SJSA1 (cell line): ENCODE measurements around the gene PDCD2L. TPM values are rescaled to one million over a fixed set of nuclear protein-coding genes. Genes with fewer than 3 reads are reported as not detected.

Experiments
- DNase-seq, 2 experiments: peaks; one replicate each; pipeline ENCODE4 v3.0.0-alpha.2; 2015 to 2020; ENCODE audit warnings: low spot score in 2 of 2, low read depth in 1 of 2
- H3K27ac ChIP-seq: fragments of 250-450 bp; sonication (Bioruptor Pico); 2 replicates; pipeline ENCODE4 v1.5.1; 2020; ENCODE audit warnings: mild to moderate bottlenecking, moderate library complexity
- H3K27me3 ChIP-seq: fragments of 250-450 bp; sonication (Bioruptor Pico); replicated peaks from 2 replicates; pipeline ENCODE4 v1.5.1; 2020; ENCODE audit warnings: mild to moderate bottlenecking, moderate library complexity
- H3K36me3 ChIP-seq: fragments of 250-450 bp; sonication (Bioruptor Pico); 2 replicates; pipeline ENCODE4 v1.5.1; 2020; ENCODE audit warnings: mild to moderate bottlenecking
- H3K4me1 ChIP-seq: fragments of 250-450 bp; sonication (Bioruptor Pico); replicated peaks from 2 replicates; pipeline ENCODE4 v1.6.1; 2021; ENCODE audit warnings: mild to moderate bottlenecking
- H3K4me3 ChIP-seq: fragments of 250-450 bp; sonication (Bioruptor Pico); 2 replicates; pipeline ENCODE4 v1.5.1; 2020; ENCODE audit warnings: mild to moderate bottlenecking
- H3K9me3 ChIP-seq: fragments of 250-450 bp; sonication (Bioruptor Pico); replicated peaks from 2 replicates; pipeline ENCODE4 v1.5.1; 2020; ENCODE audit warnings: mild to moderate bottlenecking
- total RNA-seq: library from RNA; depleted of rRNA; stranded (reverse); fragments of >200 nt; shearing (Covaris generic); gene quantifications from 2 replicates; pipeline ENCODE4 v1.2.3, GENCODE V29; 2014

Gene PDCD2L
- total RNA-seq, 1 experiment from 2014 or later: 19.9 TPM

DNA sequence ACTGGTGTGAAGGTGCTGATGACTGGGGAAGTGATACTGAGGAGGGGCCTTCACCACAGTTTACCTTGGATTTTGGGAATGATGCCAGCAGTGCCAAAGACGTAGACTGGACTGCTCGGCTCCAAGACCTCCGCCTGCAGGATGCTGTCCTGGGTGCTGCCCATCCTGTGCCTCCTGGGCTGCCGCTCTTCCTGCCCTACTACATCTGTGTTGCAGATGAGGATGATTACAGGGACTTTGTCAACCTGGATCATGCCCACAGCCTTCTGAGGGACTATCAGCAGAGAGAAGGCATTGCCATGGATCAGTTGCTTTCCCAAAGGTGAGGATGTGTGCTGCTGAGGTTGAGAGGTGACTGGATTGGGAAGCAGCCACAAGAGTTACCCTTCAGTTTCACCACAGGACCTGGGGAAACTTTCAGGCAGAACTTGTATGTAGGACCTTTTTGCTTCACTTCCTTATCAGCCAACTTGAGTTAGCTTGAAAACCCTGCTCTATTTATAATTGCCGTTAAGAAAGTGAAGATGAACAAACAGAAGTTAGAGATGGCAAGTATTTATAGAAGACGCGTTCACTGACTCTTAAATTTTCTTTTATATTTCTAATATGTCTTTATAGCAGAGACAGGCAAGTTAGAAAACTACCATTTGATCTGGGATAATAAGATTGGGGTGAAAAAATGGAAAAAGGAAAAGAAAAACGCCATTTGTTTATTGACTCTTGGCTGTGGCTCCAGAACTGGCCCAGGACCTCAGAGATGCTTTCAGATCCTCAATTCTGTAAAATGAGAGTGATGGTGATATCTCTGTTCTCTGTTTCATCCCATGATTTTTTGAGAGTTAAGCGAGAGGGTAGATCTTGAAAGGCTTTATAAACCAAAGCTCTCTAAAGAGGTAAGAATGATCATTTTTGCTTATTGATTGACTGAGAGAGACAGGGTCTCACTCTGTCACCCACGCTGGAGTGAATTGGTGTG lies 5.3 kb downstream of the PDCD2L start:
- H3K9me3 ChIP-seq: no peaks in the 10 kb centered on the region
- H3K4me1 ChIP-seq: no peaks in the 10 kb centered on the region; the same call in 1 of the 2 replicates
- no peaks in the 10 kb centered on the region for H3K27me3 ChIP-seq
- H3K4me3 ChIP-seq: no peak overlapping the region
- peaks cover 20% of the 10 kb centered on the region for H3K36me3 ChIP-seq
- H3K27ac ChIP-seq: no peak overlapping the region
- no peak for DNase-seq

DNA sequence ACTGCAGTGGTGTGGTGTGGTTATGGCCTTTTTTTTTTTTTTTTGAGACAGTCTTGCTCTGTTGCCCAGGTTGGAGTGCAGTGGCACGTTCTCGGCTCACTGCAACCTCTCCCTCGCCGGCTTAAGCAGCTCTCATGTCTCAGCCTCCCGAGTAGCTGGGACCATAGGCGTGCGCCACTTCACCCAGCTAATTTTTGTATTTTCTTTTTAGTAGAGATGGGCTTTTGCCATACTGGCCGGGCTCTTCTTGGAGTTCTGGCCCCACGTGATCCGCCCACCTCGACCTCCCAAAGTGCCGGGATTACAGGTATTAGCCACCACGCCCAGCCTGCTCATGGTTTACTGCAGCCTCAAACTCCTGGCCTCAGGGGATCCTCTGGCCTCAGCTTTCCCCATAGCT lies 7.0 kb downstream of the PDCD2L start:
- no peak overlapping the region for H3K4me3 ChIP-seq
- H3K9me3 ChIP-seq: no peaks in the 10 kb centered on the region
- H3K36me3 ChIP-seq: peaks cover 30% of the 10 kb centered on the region
- no peak for DNase-seq
- no peaks in the 10 kb centered on the region for H3K27me3 ChIP-seq
- H3K27ac ChIP-seq: no peak overlapping the region
- no peaks in the 10 kb centered on the region for H3K4me1 ChIP-seq

GRCh38 chr19:34416021-34416545 lies 11.9 kb downstream of the PDCD2L start:
- no peak overlapping the region for H3K27ac ChIP-seq
- H3K27me3 ChIP-seq: no peaks in the 10 kb centered on the region
- no peaks in the 10 kb centered on the region for H3K4me1 ChIP-seq
- H3K4me3 ChIP-seq: no peak overlapping the region
- no peaks in the 10 kb centered on the region for H3K9me3 ChIP-seq
- H3K36me3 ChIP-seq: peaks cover 20% of the 10 kb centered on the region
- no peak for DNase-seq

GRCh38 chr19:34418300-34418699 lies 14.1 kb downstream of the PDCD2L start:
- peaks cover 16% of the 10 kb centered on the region for H3K36me3 ChIP-seq
- H3K4me1 ChIP-seq: no peaks in the 10 kb centered on the region
- no peak overlapping the region for H3K27ac ChIP-seq
- no peak for DNase-seq
- H3K4me3 ChIP-seq: no peak overlapping the region
- no peaks in the 10 kb centered on the region for H3K27me3 ChIP-seq
- no peaks in the 10 kb centered on the region for H3K9me3 ChIP-seq

- DNase-seq: no peak
- Histone ChIP-seq H3K9me3 (no peaks in the 10 kb centered on the region), H3K27ac (no peak overlapping the region), H3K36me3 (peaks cover 14% of the 10 kb centered on the region), H3K4me1 (peaks cover 13% of the 10 kb centered on the region), H3K4me3 (no peak overlapping the region), H3K27me3 (no peaks in the 10 kb centered on the region)
These were observed 22.0 kb downstream of the PDCD2L start for GRCh38 chr19:34426096-34426661.

GRCh38 chr19:34428549-34429285 lies 24.5 kb downstream of the PDCD2L start:
- peak overlapping the region; percentile 66 for H3K27ac ChIP-seq
- no peaks in the 10 kb centered on the region for H3K27me3 ChIP-seq
- peak in 1 of 2 experiments; percentile 47 for DNase-seq
- peak overlapping the region; percentile 78 for H3K4me3 ChIP-seq
- peaks cover 39% of the 10 kb centered on the region for H3K36me3 ChIP-seq
- peaks cover 13% of the 10 kb centered on the region for H3K4me1 ChIP-seq
- no peaks in the 10 kb centered on the region for H3K9me3 ChIP-seq

DNA sequence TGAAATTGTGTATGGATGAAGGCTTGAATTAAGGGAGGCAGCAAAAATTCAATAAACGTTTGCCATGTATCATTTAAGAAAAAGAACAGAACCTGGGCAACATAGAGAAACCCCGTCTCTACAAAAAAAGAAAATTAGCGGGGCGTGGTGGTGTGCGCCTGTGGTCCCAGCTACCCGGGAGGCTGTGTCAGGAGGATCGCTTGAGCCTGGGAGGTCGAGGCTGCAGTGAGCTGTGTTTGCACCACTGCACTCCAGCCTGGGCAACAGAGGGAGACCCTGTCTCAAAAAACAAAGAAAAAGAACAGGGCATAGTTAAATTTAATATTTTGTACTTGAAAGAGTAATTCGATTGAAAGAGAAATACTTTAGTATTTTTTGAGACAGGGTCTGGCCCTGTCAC lies 25.4 kb downstream of the PDCD2L start:
- peaks cover 13% of the 10 kb centered on the region for H3K4me1 ChIP-seq

DNA sequence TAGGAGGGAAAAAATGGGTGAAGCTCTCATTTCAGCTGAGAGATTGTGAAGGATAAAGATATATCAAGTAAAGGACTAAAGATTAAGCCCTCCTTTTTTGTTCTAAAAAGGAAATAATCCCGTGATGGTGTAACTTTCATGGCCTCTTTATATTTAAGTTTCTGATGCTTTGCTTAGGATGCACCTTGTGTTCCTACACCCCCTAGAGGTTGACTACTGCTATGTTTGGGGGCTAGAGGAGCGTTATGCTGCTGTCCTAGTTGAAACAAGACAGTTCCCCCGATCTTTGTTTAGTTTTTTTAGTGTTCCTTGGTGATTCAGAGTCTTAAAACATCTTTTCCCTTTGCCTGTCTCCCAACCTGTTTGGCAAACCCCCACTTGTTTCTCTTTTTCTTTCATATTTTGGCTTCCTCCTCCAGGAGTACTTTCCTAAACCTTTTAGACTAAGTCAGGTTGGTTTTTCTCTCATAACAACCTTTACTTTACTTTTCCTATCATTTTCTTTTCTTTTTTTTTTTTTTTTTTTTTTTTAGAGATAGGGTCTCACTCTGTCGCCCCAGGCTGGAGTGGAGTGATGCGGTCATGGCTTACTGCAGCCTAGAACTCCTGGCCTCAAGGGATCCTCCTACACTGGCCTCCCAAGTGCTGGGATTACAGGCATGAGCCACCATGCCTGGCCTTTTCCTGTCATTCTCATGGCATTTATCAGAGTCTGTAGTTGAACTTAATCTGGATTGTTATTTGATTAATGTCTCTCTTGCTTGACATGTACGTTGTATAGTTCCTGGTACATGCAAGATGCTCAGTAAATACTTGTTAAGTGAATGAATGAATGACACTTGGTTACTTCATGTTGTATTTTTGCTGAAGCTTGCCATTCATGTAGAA lies 26.8 kb downstream of the PDCD2L start:
- no peaks in the 10 kb centered on the region for H3K27me3 ChIP-seq
- no peak overlapping the region for H3K4me3 ChIP-seq
- H3K36me3 ChIP-seq: peaks cover 59% of the 10 kb centered on the region
- no peaks in the 10 kb centered on the region for H3K9me3 ChIP-seq
- peaks cover 13% of the 10 kb centered on the region for H3K4me1 ChIP-seq
- peak in 1 of 2 experiments; percentile 42 for DNase-seq
- no peak overlapping the region for H3K27ac ChIP-seq

More for the DNA sequence above, 25.4 kb downstream of the PDCD2L start:
- DNase-seq: no peak
- Histone ChIP-seq H3K27me3 (no peaks in the 10 kb centered on the region), H3K36me3 (peaks cover 47% of the 10 kb centered on the region), H3K4me3 (peak overlapping the region; percentile 78), H3K9me3 (no peaks in the 10 kb centered on the region), H3K27ac (no peak overlapping the region)

DNA sequence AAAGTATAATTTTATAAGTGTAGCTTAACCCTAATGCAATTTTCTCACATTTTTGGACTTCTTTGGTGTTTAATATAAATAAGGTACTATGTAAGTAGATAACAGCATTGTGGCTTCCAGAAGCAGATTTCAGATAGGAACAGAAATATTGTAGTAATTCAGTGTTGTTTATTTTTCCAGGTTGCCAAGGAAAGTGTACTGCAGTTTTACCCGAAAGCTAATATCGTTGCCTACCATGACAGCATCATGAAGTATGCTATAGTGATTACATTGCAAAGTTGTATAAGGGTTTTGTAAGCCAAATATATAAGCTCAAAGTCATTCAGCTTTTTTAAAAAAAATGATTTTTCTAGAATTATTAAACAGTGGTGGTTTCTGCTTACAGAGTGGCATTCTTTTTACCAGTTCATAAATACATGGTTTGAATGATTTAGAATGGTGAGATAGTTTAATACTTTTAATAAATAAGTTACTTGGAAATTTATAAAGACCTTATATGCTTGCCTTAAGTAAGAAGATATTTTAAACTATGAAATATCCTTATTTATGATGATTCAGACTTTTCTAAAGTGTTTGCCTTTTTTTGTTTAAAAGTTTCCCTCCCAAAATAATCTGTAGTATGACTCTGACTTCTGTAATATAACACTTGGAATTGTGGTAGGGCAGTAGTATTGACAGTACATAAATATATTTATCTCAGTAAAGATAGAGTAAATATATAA lies 27.6 kb downstream of the PDCD2L start:
- Histone ChIP-seq H3K4me1 (peaks cover 13% of the 10 kb centered on the region), H3K27ac (no peak overlapping the region), H3K36me3 (peaks cover 68% of the 10 kb centered on the region), H3K27me3 (no peaks in the 10 kb centered on the region), H3K4me3 (no peak overlapping the region), H3K9me3 (no peaks in the 10 kb centered on the region)
- DNase-seq: no peak

- Histone ChIP-seq H3K4me1 (peaks cover 13% of the 10 kb centered on the region), H3K27ac (no peak overlapping the region), H3K4me3 (no peak overlapping the region), H3K9me3 (no peaks in the 10 kb centered on the region), H3K36me3 (peaks cover 77% of the 10 kb centered on the region), H3K27me3 (no peaks in the 10 kb centered on the region)
- DNase-seq: no peak
These were observed 28.6 kb downstream of the PDCD2L start for GRCh38 chr19:34432797-34433196.

GRCh38 chr19:34436716-34437115 lies 32.5 kb downstream of the PDCD2L start:
- Histone ChIP-seq H3K4me1 (no peaks in the 10 kb centered on the region), H3K27ac (no peak overlapping the region), H3K4me3 (no peak overlapping the region), H3K9me3 (no peaks in the 10 kb centered on the region), H3K36me3 (peaks cover 95% of the 10 kb centered on the region), H3K27me3 (no peaks in the 10 kb centered on the region)
- no peak for DNase-seq

DNA sequence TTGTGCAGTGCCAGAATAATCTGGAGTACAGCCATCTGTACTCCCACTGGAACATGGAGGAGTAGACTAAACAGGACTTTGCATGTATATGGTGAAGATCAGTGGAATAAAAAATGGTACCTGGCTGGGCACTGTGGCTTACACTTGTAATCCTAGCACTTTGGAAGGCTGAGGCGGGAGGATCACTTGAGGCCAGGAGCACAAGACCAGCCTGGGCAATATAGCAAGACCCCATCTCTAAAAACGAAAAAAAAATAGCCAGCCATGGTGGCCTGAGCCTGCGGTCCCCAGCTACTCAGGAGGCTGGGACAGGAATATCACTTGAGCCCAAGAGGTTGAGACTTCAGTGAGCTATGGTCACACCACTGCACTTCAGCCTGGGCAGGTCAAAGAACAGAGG lies 44.0 kb downstream of the PDCD2L start:
- Histone ChIP-seq H3K9me3 (no peaks in the 10 kb centered on the region), H3K27ac (no peak overlapping the region), H3K36me3 (peaks cover 91% of the 10 kb centered on the region), H3K4me1 (no peaks in the 10 kb centered on the region), H3K27me3 (no peaks in the 10 kb centered on the region), H3K4me3 (no peak overlapping the region)
- no peak for DNase-seq
